Raji (cell line): Measurements from ENCODE around the gene SLC52A3.

Source experiments
- POLR2A ChIP-seq: IDR thresholded peaks from 2 replicates; pipeline ENCODE4 v1.6.1; 2011; ENCODE audit warnings: low read depth, low read length, control low read depth; ENCODE audit not compliant: insufficient read depth

SLC52A3 gene

GRCh38 chr20:745683-746301 is 22.5 kb downstream of the SLC52A3 start:
- no peak for TF ChIP-seq POLR2A

DNA sequence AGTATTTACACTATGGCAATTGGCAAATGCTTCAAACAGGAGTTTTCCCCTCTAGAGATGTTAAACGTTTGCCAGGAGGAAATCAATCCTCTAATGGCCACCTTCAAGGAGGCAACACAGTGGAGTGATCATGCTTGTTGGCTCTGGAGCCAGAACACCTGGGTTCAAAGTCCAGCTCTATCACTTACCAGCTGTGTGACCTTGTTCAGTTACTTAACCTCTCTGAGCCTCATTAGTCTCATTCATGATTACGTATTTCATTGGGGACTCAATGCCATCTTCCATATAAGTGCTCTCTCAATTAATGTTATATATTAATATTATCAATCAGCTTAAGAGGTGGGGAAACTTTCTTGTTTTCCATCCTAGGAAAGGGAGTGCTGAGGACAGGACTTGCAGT is 26.1 kb downstream of the SLC52A3 start:
- no peak for TF ChIP-seq POLR2A

DNA sequence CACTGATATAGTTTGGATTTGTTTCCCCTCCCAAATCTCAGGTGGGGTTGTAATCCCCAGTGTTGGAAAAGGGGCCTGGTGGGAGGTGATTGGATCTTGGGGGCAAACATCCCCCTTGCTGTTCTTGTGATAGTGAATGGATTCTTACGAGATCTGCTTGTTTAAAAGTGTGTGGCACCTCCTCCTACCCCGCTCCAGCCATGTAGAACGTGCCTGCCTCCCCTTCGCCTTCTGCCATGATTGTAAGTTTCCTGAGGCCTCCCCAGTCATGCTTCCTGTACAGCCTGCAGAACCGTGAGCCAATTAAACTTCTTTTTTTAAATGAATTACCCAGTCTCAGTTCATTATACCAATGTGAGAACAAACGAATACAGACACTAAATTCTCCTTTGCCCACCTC is 26.7 kb downstream of the SLC52A3 start:
- no peak for TF ChIP-seq POLR2A

GRCh38 chr20:740162-740561 is 28.1 kb downstream of the SLC52A3 start:
- TF ChIP-seq POLR2A, result no peak

- TF ChIP-seq POLR2A, result no peak
Observed at GRCh38 chr20:739736-740135, 28.6 kb downstream of the SLC52A3 start.

- TF ChIP-seq POLR2A, result no peak
Observed at GRCh38 chr20:733861-734260, 34.4 kb downstream of the SLC52A3 start.

DNA sequence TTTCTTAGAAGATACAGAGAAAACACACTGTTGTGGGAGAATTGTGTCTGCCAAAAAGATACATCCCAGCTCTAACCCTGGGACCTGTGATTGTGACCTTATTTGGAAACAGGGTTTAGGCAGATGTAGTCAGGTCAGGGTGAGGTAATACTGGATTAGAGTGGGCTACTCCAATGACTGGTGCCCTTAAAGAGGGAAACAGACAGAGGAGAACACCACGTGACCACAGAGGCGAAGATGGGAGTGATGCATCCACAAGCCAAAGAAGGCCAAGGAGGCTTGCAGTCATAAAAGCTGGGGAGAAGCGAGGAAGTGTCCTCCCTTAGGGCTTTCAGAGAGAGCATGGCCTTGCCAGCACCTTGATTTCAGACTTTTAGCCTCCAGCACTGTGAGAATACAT is 35.6 kb downstream of the SLC52A3 start:
- no peak for TF ChIP-seq POLR2A

DNA sequence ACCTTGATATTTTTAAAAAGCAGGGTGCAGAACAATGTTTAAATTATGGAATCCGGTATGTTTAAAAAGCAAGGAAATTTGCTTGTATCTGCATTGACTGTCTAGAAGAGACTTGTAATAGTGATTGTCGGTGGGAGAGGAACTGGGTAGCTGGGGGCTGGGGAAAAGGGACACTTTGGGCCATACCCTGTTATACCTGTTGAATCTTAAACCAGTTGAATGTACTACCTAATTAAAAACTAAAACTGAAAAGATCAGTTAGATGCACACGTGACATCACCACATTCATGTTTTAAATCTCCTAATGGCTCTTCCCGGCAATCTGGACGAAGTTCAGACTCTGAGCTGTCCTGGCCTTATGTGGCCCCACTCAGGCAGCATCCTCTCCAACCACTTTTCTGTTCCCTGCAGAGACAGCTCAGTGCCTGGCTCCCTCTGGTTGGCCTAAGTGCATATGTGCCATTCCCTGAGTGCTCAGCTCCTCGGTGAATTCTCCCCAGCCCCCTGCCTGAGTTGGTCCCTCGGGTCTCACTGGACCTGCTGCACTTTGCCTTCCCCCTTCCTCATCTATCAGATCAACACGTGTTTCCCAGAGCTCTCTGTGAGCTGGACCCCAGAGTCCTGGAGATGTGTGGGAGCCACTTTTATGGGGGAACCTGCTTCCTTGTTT is 36.3 kb downstream of the SLC52A3 start:
- no peak for TF ChIP-seq POLR2A

DNA sequence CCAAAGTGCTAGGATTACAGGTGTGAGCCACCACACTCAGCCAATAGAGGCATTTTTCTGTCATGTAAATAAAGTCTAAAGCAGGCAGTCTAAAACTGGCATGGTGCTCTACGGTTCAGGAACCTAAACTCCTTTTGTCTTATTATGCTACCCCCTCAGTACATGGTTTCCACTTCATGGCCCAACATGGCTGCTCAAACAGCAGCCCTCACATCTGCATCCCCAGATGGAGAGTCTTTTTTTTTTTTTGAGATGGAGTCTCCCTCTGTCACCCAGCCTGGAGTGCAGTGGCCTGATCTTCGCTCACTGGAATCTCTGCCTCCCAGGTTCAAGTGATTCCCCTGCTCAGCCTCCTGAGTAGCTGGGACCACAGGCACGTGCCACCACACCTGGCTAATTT is 38.3 kb downstream of the SLC52A3 start:
- TF ChIP-seq POLR2A, result no peak

DNA sequence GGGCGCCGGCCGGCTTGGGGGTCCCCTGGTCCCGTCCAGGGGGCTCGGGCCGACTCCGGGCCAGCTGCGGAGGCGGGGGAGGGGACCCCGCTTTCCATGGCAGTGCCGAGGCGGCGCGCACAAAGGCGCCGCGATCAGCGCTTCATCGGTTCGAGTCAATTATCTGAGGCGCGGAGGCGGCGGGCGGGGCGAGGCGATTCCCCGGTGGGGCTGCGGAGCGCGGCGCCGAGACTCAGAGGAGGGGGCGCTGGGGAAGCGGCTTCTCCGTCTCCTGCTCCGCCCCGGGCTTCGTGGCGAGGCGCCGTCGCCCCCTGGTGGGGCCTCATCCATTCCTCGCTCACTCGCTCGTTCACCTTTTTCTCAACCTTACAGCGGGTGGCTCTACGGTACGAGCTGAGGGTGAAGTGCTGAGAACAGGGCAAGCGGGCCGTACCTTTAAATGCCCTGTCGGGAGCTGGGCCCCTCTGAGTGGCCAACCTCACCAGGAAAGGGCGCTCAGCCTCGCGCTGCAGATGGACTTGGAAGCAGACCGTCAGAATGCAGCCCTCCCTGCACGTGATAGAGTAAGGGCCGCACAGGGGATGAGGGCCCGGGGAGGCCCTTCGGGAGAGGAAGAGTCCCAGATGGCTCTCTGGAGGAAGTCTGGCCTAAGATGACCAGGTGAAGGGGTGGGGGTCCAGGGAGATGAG is 39.9 kb downstream of the SLC52A3 start:
- no peak for TF ChIP-seq POLR2A

DNA sequence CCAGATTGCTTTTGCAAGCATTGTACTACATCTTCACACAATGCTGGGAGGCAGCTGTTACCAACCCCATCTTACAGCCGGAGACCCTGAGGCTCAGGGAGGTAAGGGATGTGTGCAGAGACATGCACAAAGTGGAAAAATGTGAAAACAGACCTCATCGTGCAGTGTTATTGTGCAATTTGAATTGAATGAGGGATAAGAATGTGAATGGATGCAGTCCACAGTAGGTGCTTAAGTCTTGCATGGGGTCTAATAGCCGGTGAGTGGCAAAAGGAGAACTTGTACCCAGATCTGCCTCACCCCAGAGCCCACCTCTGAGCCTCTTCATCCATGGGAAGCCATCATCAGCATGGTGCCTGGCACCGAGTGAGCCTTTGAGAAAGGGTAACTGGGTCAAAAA is 42.1 kb downstream of the SLC52A3 start:
- TF ChIP-seq POLR2A, result no peak

DNA sequence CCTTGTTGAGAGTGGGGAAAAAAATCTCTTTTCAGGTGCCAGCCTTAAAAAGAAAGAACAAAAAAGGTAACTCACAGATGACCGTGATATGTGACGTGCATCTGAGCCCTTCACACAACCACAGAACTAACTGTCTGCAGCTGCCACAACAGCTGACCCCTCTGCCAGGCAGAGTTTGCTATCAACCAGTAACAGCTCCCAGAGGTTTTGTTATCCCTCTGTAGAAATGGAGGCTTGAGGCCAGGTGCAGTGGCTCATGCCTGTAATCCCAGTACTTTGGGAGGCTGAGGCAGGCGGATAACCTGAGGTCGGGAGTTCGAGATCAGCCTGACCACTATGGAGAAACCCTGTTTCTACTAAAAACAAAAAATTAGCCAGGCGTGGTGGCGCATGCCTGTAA is 42.8 kb downstream of the SLC52A3 start:
- TF ChIP-seq POLR2A, result no peak

GRCh38 chr20:723756-724155 is 44.5 kb downstream of the SLC52A3 start:
- TF ChIP-seq POLR2A, result no peak

DNA sequence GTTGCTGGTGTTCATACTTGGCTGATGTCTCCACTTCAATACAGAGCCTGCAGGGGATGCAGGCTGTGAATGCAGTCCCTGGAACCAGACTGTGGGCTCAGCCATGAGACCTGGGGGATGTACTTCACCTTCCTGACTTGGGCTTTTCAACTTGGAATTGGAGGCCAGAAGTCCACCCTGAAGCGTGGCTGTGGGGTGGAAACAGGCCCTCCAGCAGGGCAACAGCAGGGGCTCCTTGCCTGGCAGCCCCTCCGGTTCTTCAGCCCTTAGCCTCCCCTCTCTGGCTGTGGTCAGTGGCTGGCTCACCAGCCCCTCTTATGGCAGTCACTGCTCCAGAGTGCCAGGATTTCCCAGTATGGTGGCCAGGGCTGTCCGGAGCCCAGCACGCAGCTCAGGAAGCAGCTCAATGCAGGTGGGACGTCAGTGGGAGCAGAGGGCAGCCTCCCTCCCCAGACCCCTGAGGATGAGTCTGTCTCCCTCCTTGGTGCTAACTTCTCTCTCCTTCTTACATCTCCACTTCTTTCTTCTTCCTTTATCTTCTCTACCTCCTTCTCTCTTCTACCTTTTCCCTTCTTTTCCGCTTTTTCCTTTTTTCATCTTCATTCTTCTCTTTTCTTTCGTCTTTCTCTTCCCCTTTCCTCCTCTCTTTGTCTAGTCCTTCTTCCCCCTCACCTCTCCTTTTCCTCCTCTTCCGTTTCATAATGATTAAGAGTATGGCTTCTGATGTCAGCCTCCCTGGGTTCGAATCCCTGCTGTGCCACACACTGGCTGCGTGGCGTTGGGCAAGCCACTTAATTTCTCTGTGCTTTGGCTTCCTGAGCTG is 45.3 kb downstream of the SLC52A3 start:
- no peak for TF ChIP-seq POLR2A

- no peak for TF ChIP-seq POLR2A
Observed at GRCh38 chr20:721876-722275, 46.4 kb downstream of the SLC52A3 start.
